GM12891 (cell line): Measurements from ENCODE around the gene ERFL.

ENCODE experiments used
- POLR2A ChIP-seq: IDR thresholded peaks from 2 replicates; pipeline ENCODE4 v1.6.1; 2011; ENCODE audit warnings: low read depth, low read length, control low read depth
- POLR2AphosphoS5 ChIP-seq: IDR thresholded peaks from 2 replicates; pipeline ENCODE4 v1.6.1; 2011; ENCODE audit warnings: low read depth, low read length, control low read depth
- TAF1 ChIP-seq: IDR thresholded peaks from 2 replicates; pipeline ENCODE4 v1.6.1; 2011; ENCODE audit warnings: low read depth, low read length, control low read depth

- TF ChIP-seq POLR2A (no peak), TAF1 (no peak), POLR2AphosphoS5 (no peak)
These were observed 34.4 kb downstream of the ERFL start for GRCh38 chr19:41893899-41894298.
